ENCODE measurements around the gene CBFB. TPM values are rescaled to one million over a fixed set of nuclear protein-coding genes. Genes with fewer than 3 reads are reported as not detected.

CBFB gene
- total and polyA plus RNA-seq, 2 experiments from 2014 or later, result 47.4 to 59.0 TPM

- Histone ChIP-seq H3K4me2 (no peak overlapping the region), H3K79me2 (no peaks in the 10 kb centered on the region), H2AFZ (no peak overlapping the region), H3K9me3 (ENCODE audit: low read depth) (no peaks in the 10 kb centered on the region), H3K9me2 (replicated peaks; ENCODE audit: insufficient read depth) (no peaks in the 10 kb centered on the region), H3K4me1 (ENCODE audit: insufficient read depth) (no peaks in the 10 kb centered on the region), H3K4me3 (no peak overlapping the region), H3K27me3 (no peaks in the 10 kb centered on the region), H4K20me1 (ENCODE audit: insufficient read depth, poor library complexity, severe bottlenecking) (no peaks in the 10 kb centered on the region), H3K27ac (no peak overlapping the region), H3K36me3 (replicated peaks; ENCODE audit: insufficient read depth, low read depth) (no peaks in the 10 kb centered on the region)
- WGBS (ENCODE audit: low lambda C conversion rate, missing lambda C conversion rate), result 97% methylated on average over 6 of the region's 6 CpGs
- no peak for DNase-seq (ENCODE audit: low spot score)
- TF ChIP-seq EZH2 (IDR thresholded peaks at IDR 0.05; ENCODE audit: borderline replicate concordance) (no peak), EZH2phosphoT487 (IDR thresholded peaks at IDR 0.05; ENCODE audit: low read depth, severe bottlenecking, unreplicated experiment) (no peak), CTCF (IDR thresholded peaks at IDR 0.05; ENCODE audit: poor library complexity) (no peak)
Observed at GRCh38 chr16:67082100-67082499, 53.2 kb downstream of the CBFB start.

DNA sequence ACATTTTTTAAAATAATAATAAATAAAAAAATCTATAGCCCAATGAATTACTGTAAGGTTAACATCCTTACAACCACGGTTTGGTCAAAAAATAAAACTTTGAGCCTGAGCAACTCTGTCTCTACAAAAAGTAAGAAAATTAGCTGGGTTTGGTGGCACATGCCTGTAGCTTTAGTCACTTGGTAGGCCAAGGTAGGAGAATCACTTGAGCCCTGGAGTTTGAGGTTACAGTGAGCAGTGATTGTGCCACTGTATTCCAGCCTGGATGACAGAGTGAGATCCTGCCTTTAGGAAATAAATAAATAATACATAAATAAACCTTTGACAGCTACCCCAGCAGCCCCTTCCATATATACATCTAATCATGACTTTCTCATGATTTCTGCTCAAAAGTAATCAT lies 53.9 kb downstream of the CBFB start:
- 98% methylated on average over 1 of the region's 1 CpG for WGBS (ENCODE audit: low lambda C conversion rate, missing lambda C conversion rate)
- no peak for DNase-seq (ENCODE audit: low spot score)

GRCh38 chr16:67084345-67085028 lies 55.5 kb downstream of the CBFB start:
- Histone ChIP-seq H2AFZ (no peak overlapping the region), H3K27ac (no peak overlapping the region), H3K36me3 (replicated peaks; ENCODE audit: insufficient read depth, low read depth) (no peaks in the 10 kb centered on the region), H4K20me1 (ENCODE audit: insufficient read depth, poor library complexity, severe bottlenecking) (no peaks in the 10 kb centered on the region), H3K9me3 (ENCODE audit: low read depth) (no peaks in the 10 kb centered on the region), H3K27me3 (no peaks in the 10 kb centered on the region), H3K4me1 (ENCODE audit: insufficient read depth) (no peaks in the 10 kb centered on the region), H3K79me2 (peaks cover 8% of the 10 kb centered on the region), H3K4me2 (no peak overlapping the region), H3K9me2 (replicated peaks; ENCODE audit: insufficient read depth) (no peaks in the 10 kb centered on the region), H3K4me3 (no peak overlapping the region)
- WGBS (ENCODE audit: low lambda C conversion rate, missing lambda C conversion rate), result 96% methylated on average over 4 of the region's 4 CpGs
- no peak for TF ChIP-seq CTCF (IDR thresholded peaks at IDR 0.05; ENCODE audit: poor library complexity)
- no peak for TF ChIP-seq EZH2phosphoT487 (IDR thresholded peaks at IDR 0.05; ENCODE audit: low read depth, severe bottlenecking, unreplicated experiment)
- no peak for TF ChIP-seq EZH2 (IDR thresholded peaks at IDR 0.05; ENCODE audit: borderline replicate concordance)
- DNase-seq (ENCODE audit: low spot score), result no peak

More for the DNA sequence above, 53.9 kb downstream of the CBFB start:
- no peak overlapping the region for H3K27ac ChIP-seq
- H3K36me3 ChIP-seq (replicated peaks; ENCODE audit: insufficient read depth, low read depth), result no peaks in the 10 kb centered on the region
- H3K9me2 ChIP-seq (replicated peaks; ENCODE audit: insufficient read depth), result no peaks in the 10 kb centered on the region
- H3K4me2 ChIP-seq, result no peak overlapping the region
- no peak overlapping the region for H2AFZ ChIP-seq
- TF ChIP-seq EZH2 (IDR thresholded peaks at IDR 0.05; ENCODE audit: borderline replicate concordance) (no peak), CTCF (IDR thresholded peaks at IDR 0.05; ENCODE audit: poor library complexity) (no peak), EZH2phosphoT487 (IDR thresholded peaks at IDR 0.05; ENCODE audit: low read depth, severe bottlenecking, unreplicated experiment) (no peak)
- no peak overlapping the region for H3K4me3 ChIP-seq
- H4K20me1 ChIP-seq (ENCODE audit: insufficient read depth, poor library complexity, severe bottlenecking), result no peaks in the 10 kb centered on the region
- no peaks in the 10 kb centered on the region for H3K27me3 ChIP-seq
- peaks cover under 1% of the 10 kb centered on the region for H3K79me2 ChIP-seq
- no peaks in the 10 kb centered on the region for H3K9me3 ChIP-seq (ENCODE audit: low read depth)
- H3K4me1 ChIP-seq (ENCODE audit: insufficient read depth), result no peaks in the 10 kb centered on the region

All from hepatocyte (in vitro differentiated cells).